B cell (primary cell): ENCODE results near the gene MGMT. TPM values are rescaled to one million over a fixed set of nuclear protein-coding genes. Genes with fewer than 3 reads are reported as not detected.

Experiments
- ATAC-seq: fragments of 200-7000 bp; cut with Tn5 transposase; one replicate; pipeline ENCODE4 v1.10.0; 2021; ENCODE audit warnings: low read depth, mild to moderate bottlenecking, moderate number of reproducible peaks, moderate library complexity
- CTCF ChIA-PET: fragments of 350-600 bp; sonication (Branson Sonifier 250); formaldehyde crosslinking; loops from one replicate; lab custom pipeline; 2021; ENCODE audit warnings: antibody characterized with exemption, inconsistent platforms; lab: Charles Lee
- POLR2A ChIA-PET: fragments of 350-600 bp; sonication (Branson Sonifier 250); formaldehyde crosslinking; loops from one replicate; lab custom pipeline; 2021; ENCODE audit warnings: antibody characterized with exemption; lab: Charles Lee
- DNase-seq: peaks from one replicate; pipeline ENCODE4 v3.0.0; 2013
- H2AFZ ChIP-seq: 2 replicates; pipeline ENCODE4 v1.6.1; 2012; ENCODE audit warnings: mild to moderate bottlenecking, low read depth, low read length; ENCODE audit not compliant: insufficient read depth, poor library complexity, severe bottlenecking
- H3K27ac ChIP-seq, 2 donors: 1 replicate in 1 of 2; 2 replicates in 1 of 2; pipeline ENCODE4 v1.5.1; 2012 to 2013; ENCODE audit warnings: low read length in 2 of 2, mild to moderate bottlenecking in 2 of 2, moderate library complexity in 1 of 2
- H3K27me3 ChIP-seq, 4 experiments: fragments of 200-600 bp in 1 of 4; sonication (generic) in 1 of 4; replicated peaks in 1 of 4; 1 replicate in 2 of 4; 2 replicates in 2 of 4; pipeline versions ENCODE4 v1.6.1 to v1.7.0; 2013 to 2016; ENCODE audit warnings: low read length in 3 of 4, mild to moderate bottlenecking in 2 of 4, mixed read lengths in 1 of 4, moderate library complexity in 1 of 4; ENCODE audit not compliant: insufficient read depth in 4 of 4, control insufficient read depth in 3 of 4; ENCODE audit errors: control extremely low read depth in 1 of 4
- H3K36me3 ChIP-seq, 2 experiments: replicated peaks in 1 of 2; 1 replicate in 1 of 2; 2 replicates in 1 of 2; pipeline versions ENCODE4 v1.6.1 to v1.7.1; 2013; ENCODE audit warnings: low read length in 1 of 2; ENCODE audit not compliant: insufficient read depth in 2 of 2, control insufficient read depth in 1 of 2; ENCODE audit errors: control extremely low read depth in 1 of 2, extremely low read depth in 1 of 2
- H3K4me1 ChIP-seq, 2 donors: fragments of 200-600 bp in 1 of 2; sonication (generic) in 1 of 2; 1 replicate in 1 of 2; 2 replicates in 1 of 2; pipeline versions ENCODE4 v1.5.1 to v1.6.1; 2013 to 2017; ENCODE audit warnings: low read length in 2 of 2; ENCODE audit not compliant: control insufficient read depth in 2 of 2, insufficient read depth in 2 of 2
- H3K4me2 ChIP-seq: replicated peaks from 2 replicates; pipeline ENCODE3; 2012; ENCODE audit warnings: mild to moderate bottlenecking, low read depth, low read length; ENCODE audit not compliant: poor library complexity, severe bottlenecking
- H3K4me3 ChIP-seq, 5 experiments: fragments of 200-600 bp in 1 of 5; sonication (generic) in 1 of 5; 1 replicate in 3 of 5; 2 replicates in 2 of 5; pipeline versions ENCODE4 v1.5.1 to v1.7.0; 2011 to 2016; ENCODE audit warnings: low read length in 4 of 5, mild to moderate bottlenecking in 4 of 5, low read depth in 2 of 5, control low read depth in 1 of 5, moderate library complexity in 1 of 5; ENCODE audit not compliant: insufficient read depth in 1 of 5; ENCODE audit errors: control extremely low read depth in 1 of 5, extremely low read depth in 1 of 5
- H3K79me2 ChIP-seq: fragments of 200-600 bp; sonication (generic); one replicate; pipeline ENCODE4 v1.6.0; 2016; ENCODE audit warnings: low read length; ENCODE audit not compliant: control insufficient read depth, insufficient read depth
- H3K9ac ChIP-seq: fragments of 200-600 bp; sonication (generic); 2 replicates; pipeline ENCODE4 v1.6.1; 2017; ENCODE audit warnings: mild to moderate bottlenecking, low read length, moderate library complexity
- H3K9me3 ChIP-seq, 3 donors: one replicate each; pipeline versions ENCODE4 v1.6.1 to v1.7.1; 2013; ENCODE audit warnings: low read length in 2 of 3; ENCODE audit not compliant: control insufficient read depth in 2 of 3, insufficient read depth in 1 of 3; ENCODE audit errors: control extremely low read depth in 1 of 3
- H4K20me1 ChIP-seq: 2 replicates; pipeline ENCODE4 v1.6.0; 2012; ENCODE audit warnings: mild to moderate bottlenecking, low read length; ENCODE audit not compliant: insufficient read depth, control insufficient read depth, poor library complexity, severe bottlenecking
- H3K27ac Mint-ChIP-seq: one replicate; pipeline ENCODE4 v1.8.0; 2021; ENCODE audit warnings: mixed read lengths
- H3K27me3 Mint-ChIP-seq: one replicate; pipeline ENCODE4 v1.8.0; 2021; ENCODE audit warnings: mixed read lengths
- H3K4me1 Mint-ChIP-seq: one replicate; pipeline ENCODE4 v1.8.0; 2021; ENCODE audit warnings: mixed read lengths
- H3K4me3 Mint-ChIP-seq: one replicate; pipeline ENCODE4 v1.8.0; 2021; ENCODE audit warnings: mixed read lengths
- H3K9me3 Mint-ChIP-seq: one replicate; pipeline ENCODE4 v1.8.0; 2022; ENCODE audit warnings: mixed read lengths; ENCODE audit not compliant: insufficient read depth
- EZH2 ChIP-seq: IDR thresholded peaks from 2 replicates; pipeline ENCODE4 v1.6.1; 2012; ENCODE audit warnings: borderline replicate concordance, low read depth, mild to moderate bottlenecking, moderate library complexity, low read length; ENCODE audit not compliant: insufficient read depth, poor library complexity, severe bottlenecking
- WGBS: methylation state at CpG from one replicate; pipeline ENCODE4 v1.1.5; 2013; ENCODE audit warnings: missing lambda C conversion rate; ENCODE audit not compliant: insufficient coverage; 5-methylcytosine and 5-hydroxymethylcytosine counted together
- intact Hi-C: fragments of 100-400 bp; cut with micrococcal nuclease; formaldehyde crosslinking; loops from one replicate; pipeline ENCODE4 v1.10.0; 2022
- polyA plus RNA-seq: library from polyadenylated mRNA; depleted of rRNA; stranded (reverse); fragments of >200 nt; gene quantifications from 2 replicates; pipeline ENCODE4 v1.2.3, GENCODE V29; 2012
- total RNA-seq, 2 donors: library from RNA; stranded (reverse); fragments of 120-200 nt in 1 of 2; gene quantifications; 1 replicate in 1 of 2; 2 replicates in 1 of 2; pipeline versions ENCODE4 v1.2.3 to v1.2.4, GENCODE V29; 2013 to 2022
- TF ChIP-seq, protein P1 (sequence below): fragments of 200-600 bp; IDR thresholded peaks from one replicate; pipeline ENCODE4 v1.8.0; 2022; ENCODE audit warnings: antibody characterized with exemption, mild to moderate bottlenecking

Gene MGMT
- total and polyA plus RNA-seq, 2 donors (not counting 1 experiment from before 2014, with no cell fraction given), result 16.6 to 87.7 TPM

DNA sequence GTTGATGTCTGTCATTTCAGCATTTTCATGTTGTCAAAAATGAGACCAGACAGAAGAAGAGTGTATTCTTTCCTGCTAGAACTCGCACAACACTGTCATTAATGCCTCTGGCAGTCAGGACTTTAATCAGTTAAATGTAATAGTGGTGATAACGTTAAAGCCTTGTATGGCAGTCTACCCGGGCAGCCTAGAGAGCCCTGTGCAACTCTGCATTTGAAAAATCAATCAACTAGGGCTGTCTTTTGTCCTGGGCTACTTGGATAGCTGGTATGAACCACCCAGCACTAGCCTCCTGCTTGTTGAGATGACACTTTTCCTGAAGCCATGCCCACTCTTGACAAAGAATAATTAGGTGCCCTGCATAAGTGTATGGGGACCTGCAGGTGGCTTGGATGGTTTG is 19.8 kb downstream of the MGMT start:
- H3K27ac Mint-ChIP-seq, result no peak overlapping the region

DNA sequence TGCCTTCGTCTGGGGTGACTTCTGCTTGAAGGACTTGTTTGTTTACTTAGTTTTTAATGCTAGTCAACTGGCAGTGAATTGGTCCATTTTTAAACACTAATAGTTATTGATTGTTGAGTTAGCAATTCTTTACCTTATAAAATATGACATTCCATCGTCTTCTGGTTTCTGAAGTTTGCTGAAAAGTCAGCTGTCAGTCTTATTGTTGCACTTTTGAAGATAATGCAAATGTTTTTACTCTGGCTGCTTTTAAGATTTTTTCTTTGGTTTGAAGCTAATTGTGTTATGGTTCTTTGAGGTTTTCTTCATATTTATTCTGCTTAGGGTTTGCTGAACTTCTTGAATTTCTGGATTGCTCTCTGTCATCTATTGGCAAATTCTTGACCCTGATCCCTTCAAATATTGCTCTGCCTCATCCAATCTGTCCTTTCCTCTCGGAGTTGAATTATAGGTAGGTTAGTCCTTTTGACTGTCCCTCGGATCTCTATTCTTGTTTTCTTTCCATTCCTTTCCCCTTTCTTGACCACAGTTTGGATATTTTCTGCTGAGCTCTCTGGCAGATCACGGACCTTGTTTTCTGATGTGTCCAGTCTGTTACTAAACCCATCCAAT is 24.2 kb downstream of the MGMT start:
- DNase-seq (no peak), ATAC-seq (no peak)
- Histone ChIP-seq H3K4me1 (no peaks in the 10 kb centered on the region), H2AFZ (no peak overlapping the region), H3K4me2 (no peak overlapping the region), H4K20me1 (peaks cover 9% of the 10 kb centered on the region), H3K9ac (no peak overlapping the region), H3K9me3 (peaks cover 9 to 42% (median 24%) of the 10 kb centered on the region in 3 donors), H3K27ac (no peak overlapping the region), H3K79me2 (peaks cover 65% of the 10 kb centered on the region), H3K36me3 (no peaks in the 10 kb centered on the region), H3K4me3 (no peak overlapping the region), H3K27me3 (no peaks in the 10 kb centered on the region)
- H3K4me3 Mint-ChIP-seq, result no peak overlapping the region
- ChIA-PET CTCF (interaction anchor here (1.5 kb wide), 1 partner anchor 17 kb away, joined by 3 read pairs; no protein-coding TSS in a partner anchor), POLR2A (no interaction called here)
- peaks cover 7% of the 10 kb centered on the region for H3K9me3 Mint-ChIP-seq
- no CpG with 5 or more reads among the region's 5 CpGs for WGBS
- TF ChIP-seq, protein P1, sequence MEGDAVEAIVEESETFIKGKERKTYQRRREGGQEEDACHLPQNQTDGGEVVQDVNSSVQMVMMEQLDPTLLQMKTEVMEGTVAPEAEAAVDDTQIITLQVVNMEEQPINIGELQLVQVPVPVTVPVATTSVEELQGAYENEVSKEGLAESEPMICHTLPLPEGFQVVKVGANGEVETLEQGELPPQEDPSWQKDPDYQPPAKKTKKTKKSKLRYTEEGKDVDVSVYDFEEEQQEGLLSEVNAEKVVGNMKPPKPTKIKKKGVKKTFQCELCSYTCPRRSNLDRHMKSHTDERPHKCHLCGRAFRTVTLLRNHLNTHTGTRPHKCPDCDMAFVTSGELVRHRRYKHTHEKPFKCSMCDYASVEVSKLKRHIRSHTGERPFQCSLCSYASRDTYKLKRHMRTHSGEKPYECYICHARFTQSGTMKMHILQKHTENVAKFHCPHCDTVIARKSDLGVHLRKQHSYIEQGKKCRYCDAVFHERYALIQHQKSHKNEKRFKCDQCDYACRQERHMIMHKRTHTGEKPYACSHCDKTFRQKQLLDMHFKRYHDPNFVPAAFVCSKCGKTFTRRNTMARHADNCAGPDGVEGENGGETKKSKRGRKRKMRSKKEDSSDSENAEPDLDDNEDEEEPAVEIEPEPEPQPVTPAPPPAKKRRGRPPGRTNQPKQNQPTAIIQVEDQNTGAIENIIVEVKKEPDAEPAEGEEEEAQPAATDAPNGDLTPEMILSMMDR, result no peak
- TF ChIP-seq EZH2, result no peak
- no peaks in the 10 kb centered on the region for H3K4me1 Mint-ChIP-seq
- H3K27me3 Mint-ChIP-seq, result no peaks in the 10 kb centered on the region
- intact Hi-C loops, result no loop called here
- H3K27ac Mint-ChIP-seq, result no peak overlapping the region

More for the DNA sequence above, 19.8 kb downstream of the MGMT start:
- peaks cover 11 to 61% (median 24%) of the 10 kb centered on the region in 3 donors for H3K9me3 ChIP-seq
- intact Hi-C loops, result no loop called here
- 94% methylated on average over 2 of the region's 3 CpGs for WGBS
- no peak overlapping the region for H3K9ac ChIP-seq
- ChIA-PET CTCF (no interaction called here), POLR2A (no interaction called here)
- no peaks in the 10 kb centered on the region for H3K27me3 ChIP-seq
- H3K4me2 ChIP-seq, result no peak overlapping the region
- H3K4me3 ChIP-seq, result no peak overlapping the region
- H3K79me2 ChIP-seq, result peaks cover 44% of the 10 kb centered on the region
- ATAC-seq, result no peak
- no peak overlapping the region for H3K27ac ChIP-seq
- H3K4me1 Mint-ChIP-seq, result no peaks in the 10 kb centered on the region
- peaks cover under 1% of the 10 kb centered on the region for H4K20me1 ChIP-seq
- no peaks in the 10 kb centered on the region for H3K27me3 Mint-ChIP-seq
- H3K9me3 Mint-ChIP-seq, result peaks cover 22% of the 10 kb centered on the region
- TF ChIP-seq, protein P1, result no peak
- TF ChIP-seq EZH2, result no peak
- H3K4me1 ChIP-seq, result no peaks in the 10 kb centered on the region
- no peak overlapping the region for H3K4me3 Mint-ChIP-seq
- no peaks in the 10 kb centered on the region for H3K36me3 ChIP-seq
- H2AFZ ChIP-seq, result no peak overlapping the region
- DNase-seq, result no peak
